HCT116 (cell line): ENCODE results near the gene EVI5L.

Experiments used
- CTCF ChIP-seq, 3 experiments: fragments of 200-600 bp in 1 of 3; sonication (generic) in 1 of 3; IDR thresholded peaks in 2 of 3; conservative IDR thresholded peaks in 1 of 3; 2 replicates each; pipeline ENCODE4 v1.5.1; 2012 to 2017; ENCODE audit warnings: low read depth in 2 of 3, low read length in 2 of 3, antibody characterized with exemption in 1 of 3, borderline replicate concordance in 1 of 3, control low read depth in 1 of 3, mild to moderate bottlenecking in 1 of 3, mixed read lengths in 1 of 3, mixed run types in 1 of 3, moderate library complexity in 1 of 3; ENCODE audit not compliant: insufficient read depth in 1 of 3
- EGR1 ChIP-seq: IDR thresholded peaks from 2 replicates; pipeline ENCODE4 v1.6.1; 2012; ENCODE audit warnings: low read depth
- ELF1 ChIP-seq: IDR thresholded peaks from 2 replicates; pipeline ENCODE4 v1.6.1; 2012; ENCODE audit warnings: low read depth, borderline replicate concordance
- EZH2 ChIP-seq: fragments of 200-600 bp; sonication (generic); IDR thresholded peaks from 2 replicates; pipeline ENCODE4 v1.6.1; 2017; ENCODE audit warnings: antibody characterized with exemption, mixed run types
- EZH2phosphoT487 ChIP-seq: fragments of 200-600 bp; IDR thresholded peaks from 2 replicates; pipeline ENCODE4 v1.6.1; 2018; ENCODE audit warnings: antibody characterized with exemption, borderline replicate concordance
- JUND ChIP-seq: IDR thresholded peaks from 2 replicates; pipeline ENCODE4 v1.6.1; 2012
- MAX ChIP-seq: IDR thresholded peaks from 2 replicates; pipeline ENCODE4 v1.6.1; 2012
- POLR2A ChIP-seq: IDR thresholded peaks from 2 replicates; pipeline ENCODE4 v1.7.0; 2011; ENCODE audit warnings: borderline replicate concordance; ENCODE audit not compliant: insufficient read depth, insufficient read length; ENCODE audit errors: extremely low read depth
- POLR2AphosphoS5 ChIP-seq: IDR thresholded peaks from 2 replicates; pipeline ENCODE4 v1.6.1; 2011; ENCODE audit warnings: mild to moderate bottlenecking, low read depth, low read length, moderate library complexity
- REST ChIP-seq: IDR thresholded peaks from 2 replicates; pipeline ENCODE4 v1.6.1; 2012; ENCODE audit warnings: low read depth
- SP1 ChIP-seq: IDR thresholded peaks from 2 replicates; pipeline ENCODE4 v1.6.1; 2012; ENCODE audit warnings: low read depth

GRCh38 chr19:7823686-7824301, 6.2 kb upstream of the EVI5L start:
- TF ChIP-seq CTCF (IDR thresholded peaks at IDR 0.05 in 2 of 3, conservative IDR thresholded peaks at IDR 0.05 in 1 of 3; ENCODE audit: borderline replicate concordance in 1 of 3, insufficient read depth in 1 of 3, low read depth in 2 of 3, low read length in 2 of 3) (no peak), EGR1 (no peak), MAX (no peak), EZH2phosphoT487 (no peak), ELF1 (no peak), POLR2AphosphoS5 (no peak), POLR2A (no peak), SP1 (no peak), JUND (no peak), EZH2 (no peak), REST (no peak)
